ENCODE data around the gene GRM8. TPM values are rescaled to one million over a fixed set of nuclear protein-coding genes. Genes with fewer than 3 reads are reported as not detected.

The GRM8 gene
- polyA plus RNA-seq, 1 donor (not counting 4 experiments of a cell fraction or from before 2014, with no cell fraction given) = not detected

GRCh38 chr7:126486806-126487205 is 765.9 kb downstream of the GRM8 start:
- Histone ChIP-seq H3K27me3 (ENCODE audit: control insufficient read depth, extremely low read depth, insufficient read depth, low read length) (no peaks in the 10 kb centered on the region), H3K9ac (ENCODE audit: control insufficient read depth, extremely low read depth, insufficient read depth, low read length) (no peak overlapping the region), H3K4me2 (ENCODE audit: control insufficient read depth, extremely low read depth, insufficient read depth, low read depth, low read length) (no peak overlapping the region), H3K4me3 (ENCODE audit: control insufficient read depth in 2 of 3, extremely low read depth in 1 of 3, insufficient read depth in 2 of 3, low read depth in 1 of 3, low read length in 3 of 3) (no peak overlapping the region), H4K20me1 (ENCODE audit: control insufficient read depth, extremely low read depth, insufficient read depth, low read length) (no peaks in the 10 kb centered on the region), H3K4me1 (ENCODE audit: control insufficient read depth, extremely low read depth, insufficient read depth, low read length) (no peaks in the 10 kb centered on the region), H2AFZ (ENCODE audit: control insufficient read depth, low read length) (no peak overlapping the region), H3K36me3 (ENCODE audit: control insufficient read depth in 2 of 2, extremely low read depth in 1 of 2, insufficient read depth in 2 of 2, low read length in 2 of 2) (no peaks in the 10 kb centered on the region), H3K79me2 (ENCODE audit: control insufficient read depth, insufficient read depth, low read length) (no peaks in the 10 kb centered on the region), H3K9me3 (ENCODE audit: control insufficient read depth, low read depth, low read length) (no peaks in the 10 kb centered on the region), H3K9me1 (ENCODE audit: control insufficient read depth, extremely low read depth, insufficient read depth, low read length) (no peaks in the 10 kb centered on the region), H3K27ac (ENCODE audit: control insufficient read depth, insufficient read depth, low read length) (no peak overlapping the region)
- DNase-seq (ENCODE audit: low read depth, low spot score) = no peak
- no peak for FAIRE-seq
- TF ChIP-seq EZH2 (IDR thresholded peaks at IDR 0.05; ENCODE audit: low read length) (no peak), CTCF (optimal IDR thresholded peaks at IDR 0.05 in 1 of 3, IDR thresholded peaks at IDR 0.05 in 1 of 3, conservative IDR thresholded peaks at IDR 0.05 in 1 of 3; ENCODE audit: extremely low read depth in 1 of 3, insufficient read depth in 2 of 3, low read length in 3 of 3) (no peak)
- dilution Hi-C loops (cut with MboI; ENCODE audit: extremely low pct_ligation_motif_present, low sequenced_read_pairs) = no loop called here

- DNase-seq (ENCODE audit: low read depth, low spot score) (no peak), FAIRE-seq (no peak)
- Histone ChIP-seq H3K4me1 (ENCODE audit: control insufficient read depth, extremely low read depth, insufficient read depth, low read length) (no peaks in the 10 kb centered on the region), H3K27ac (ENCODE audit: control insufficient read depth, insufficient read depth, low read length) (no peak overlapping the region), H3K9me3 (ENCODE audit: control insufficient read depth, low read depth, low read length) (no peaks in the 10 kb centered on the region), H3K9me1 (ENCODE audit: control insufficient read depth, extremely low read depth, insufficient read depth, low read length) (no peaks in the 10 kb centered on the region), H3K4me2 (ENCODE audit: control insufficient read depth, extremely low read depth, insufficient read depth, low read depth, low read length) (no peak overlapping the region), H3K9ac (ENCODE audit: control insufficient read depth, extremely low read depth, insufficient read depth, low read length) (no peak overlapping the region), H4K20me1 (ENCODE audit: control insufficient read depth, extremely low read depth, insufficient read depth, low read length) (no peaks in the 10 kb centered on the region), H2AFZ (ENCODE audit: control insufficient read depth, low read length) (no peak overlapping the region), H3K4me3 (ENCODE audit: control insufficient read depth in 2 of 3, extremely low read depth in 1 of 3, insufficient read depth in 2 of 3, low read depth in 1 of 3, low read length in 3 of 3) (no peak overlapping the region), H3K27me3 (ENCODE audit: control insufficient read depth, extremely low read depth, insufficient read depth, low read length) (no peaks in the 10 kb centered on the region), H3K79me2 (ENCODE audit: control insufficient read depth, insufficient read depth, low read length) (no peaks in the 10 kb centered on the region), H3K36me3 (ENCODE audit: control insufficient read depth in 2 of 2, extremely low read depth in 1 of 2, insufficient read depth in 2 of 2, low read length in 2 of 2) (no peaks in the 10 kb centered on the region)
- dilution Hi-C loops (cut with MboI; ENCODE audit: extremely low pct_ligation_motif_present, low sequenced_read_pairs) = no loop called here
- TF ChIP-seq CTCF (optimal IDR thresholded peaks at IDR 0.05 in 1 of 3, IDR thresholded peaks at IDR 0.05 in 1 of 3, conservative IDR thresholded peaks at IDR 0.05 in 1 of 3; ENCODE audit: extremely low read depth in 1 of 3, insufficient read depth in 2 of 3, low read length in 3 of 3) (no peak), EZH2 (IDR thresholded peaks at IDR 0.05; ENCODE audit: low read length) (no peak)
Measured at GRCh38 chr7:126485791-126486190, 767.0 kb downstream of the GRM8 start.
